HepG2 (cell line): ENCODE data around the gene LYZL2. TPM values are rescaled to one million over a fixed set of nuclear protein-coding genes. Genes with fewer than 3 reads are reported as not detected.
A peak's percentile ranks its signal among the peaks of the same experiment; 100 is the strongest.

Experiments
- ATF3 ChIP-seq: sonication (generic); formaldehyde crosslinking; IDR thresholded peaks from 2 replicates; pipeline ENCODE4 v1.4.0; 2020; ENCODE audit warnings: missing genetic modification reagents
- ATF7-NPFF ChIP-seq: sonication (generic); formaldehyde crosslinking; IDR thresholded peaks from 2 replicates; pipeline ENCODE4 v1.8.1; 2023; ENCODE audit warnings: mild to moderate bottlenecking, low read depth, missing genetic modification reagents, moderate library complexity
- FOXA3 ChIP-seq: IDR thresholded peaks from 2 replicates; pipeline ENCODE4 v1.6.1; 2016; ENCODE audit warnings: missing genetic modification reagents, missing compliant biosample characterization
- NFYB ChIP-seq: sonication (generic); formaldehyde crosslinking; IDR thresholded peaks from 2 replicates; pipeline ENCODE4 v1.4.0; 2020; ENCODE audit warnings: missing genetic modification reagents
- NFYC ChIP-seq: IDR thresholded peaks from 2 replicates; pipeline ENCODE4 v1.6.1; 2016; ENCODE audit warnings: missing genetic modification reagents, missing compliant biosample characterization
- STAT6 ChIP-seq: sonication (generic); formaldehyde crosslinking; IDR thresholded peaks from 2 replicates; pipeline ENCODE4 v1.4.0; 2020; ENCODE audit warnings: missing genetic modification reagents, mild to moderate bottlenecking, borderline replicate concordance
- THAP9 ChIP-seq: sonication (generic); formaldehyde crosslinking; IDR thresholded peaks from 2 replicates; pipeline ENCODE4; 2020; ENCODE audit warnings: missing genetic modification reagents, mild to moderate bottlenecking, borderline replicate concordance
- ZIK1 ChIP-seq: sonication (generic); formaldehyde crosslinking; IDR thresholded peaks from 2 replicates; pipeline ENCODE4 v1.5.0; 2020; ENCODE audit warnings: mild to moderate bottlenecking, low read depth, missing genetic modification reagents, borderline replicate concordance
- ZMYM2 ChIP-seq: sonication (generic); formaldehyde crosslinking; IDR thresholded peaks from 2 replicates; pipeline ENCODE4 v1.8.0; 2022; ENCODE audit warnings: mild to moderate bottlenecking, missing genetic modification reagents
- ZNF605 ChIP-seq: sonication (generic); formaldehyde crosslinking; IDR thresholded peaks from 2 replicates; pipeline ENCODE4 v1.8.0; 2022; ENCODE audit warnings: mild to moderate bottlenecking, missing genetic modification reagents
- ZNF629 ChIP-seq: sonication (generic); formaldehyde crosslinking; conservative IDR thresholded peaks from 2 replicates; pipeline ENCODE4 v1.5.0; 2020; ENCODE audit warnings: missing genetic modification reagents
- polyA plus RNA-seq, 8 experiments: library from polyadenylated mRNA; depleted of rRNA in 3 of 8; stranded (reverse) in 7 of 8; unstranded in 1 of 8; fragments of >200 nt; fragmentation: Illumina TruSeq in 4 of 8; extraction: Trizol in 4 of 8; gene quantifications; 2 replicates each; pipeline versions ENCODE4 v1.2.1 to v1.2.3, GENCODE V29; 2011 to 2016; ENCODE audit warnings: low read depth in 4 of 8, missing spikeins in 1 of 8, mixed read lengths in 1 of 8; ENCODE audit not compliant: insufficient read depth in 1 of 8
- total RNA-seq, 5 experiments: library from RNA; depleted of rRNA; stranded (reverse); fragments of >200 nt; fragmentation: Illumina TruSeq; extraction: Trizol; gene quantifications; 2 replicates each; pipeline ENCODE4 v1.2.3, GENCODE V29; 2016; ENCODE audit warnings: low read depth in 1 of 5
- TF ChIP-seq, protein P1 (sequence below): fragments of 450-650 bp; IDR thresholded peaks from 2 replicates; pipeline ENCODE4 v1.6.1; 2017; ENCODE audit warnings: mild to moderate bottlenecking
- TF ChIP-seq, protein P2 (sequence below): sonication (generic); formaldehyde crosslinking; IDR thresholded peaks from 2 replicates; pipeline ENCODE4 v1.5.0; 2020; ENCODE audit warnings: mild to moderate bottlenecking, missing genetic modification reagents
- TF ChIP-seq, protein P3 (sequence below): sonication (generic); formaldehyde crosslinking; IDR thresholded peaks from 2 replicates; pipeline ENCODE4 v1.4.0; 2020; ENCODE audit warnings: missing genetic modification reagents, borderline replicate concordance

LYZL2 gene
- total and polyA plus RNA-seq, 2 of the 13 experiments (the other 11 are each of a cell fraction or from before 2014, with no cell fraction given), result 0.20 to 0.63 TPM

- TF ChIP-seq, protein P1, sequence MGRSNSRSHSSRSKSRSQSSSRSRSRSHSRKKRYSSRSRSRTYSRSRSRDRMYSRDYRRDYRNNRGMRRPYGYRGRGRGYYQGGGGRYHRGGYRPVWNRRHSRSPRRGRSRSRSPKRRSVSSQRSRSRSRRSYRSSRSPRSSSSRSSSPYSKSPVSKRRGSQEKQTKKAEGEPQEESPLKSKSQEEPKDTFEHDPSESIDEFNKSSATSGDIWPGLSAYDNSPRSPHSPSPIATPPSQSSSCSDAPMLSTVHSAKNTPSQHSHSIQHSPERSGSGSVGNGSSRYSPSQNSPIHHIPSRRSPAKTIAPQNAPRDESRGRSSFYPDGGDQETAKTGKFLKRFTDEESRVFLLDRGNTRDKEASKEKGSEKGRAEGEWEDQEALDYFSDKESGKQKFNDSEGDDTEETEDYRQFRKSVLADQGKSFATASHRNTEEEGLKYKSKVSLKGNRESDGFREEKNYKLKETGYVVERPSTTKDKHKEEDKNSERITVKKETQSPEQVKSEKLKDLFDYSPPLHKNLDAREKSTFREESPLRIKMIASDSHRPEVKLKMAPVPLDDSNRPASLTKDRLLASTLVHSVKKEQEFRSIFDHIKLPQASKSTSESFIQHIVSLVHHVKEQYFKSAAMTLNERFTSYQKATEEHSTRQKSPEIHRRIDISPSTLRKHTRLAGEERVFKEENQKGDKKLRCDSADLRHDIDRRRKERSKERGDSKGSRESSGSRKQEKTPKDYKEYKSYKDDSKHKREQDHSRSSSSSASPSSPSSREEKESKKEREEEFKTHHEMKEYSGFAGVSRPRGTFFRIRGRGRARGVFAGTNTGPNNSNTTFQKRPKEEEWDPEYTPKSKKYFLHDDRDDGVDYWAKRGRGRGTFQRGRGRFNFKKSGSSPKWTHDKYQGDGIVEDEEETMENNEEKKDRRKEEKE, result no peak
- no peak for TF ChIP-seq ZNF605
- TF ChIP-seq NFYC (CRISPR knock-in tag), result no peak
- TF ChIP-seq, protein P2, sequence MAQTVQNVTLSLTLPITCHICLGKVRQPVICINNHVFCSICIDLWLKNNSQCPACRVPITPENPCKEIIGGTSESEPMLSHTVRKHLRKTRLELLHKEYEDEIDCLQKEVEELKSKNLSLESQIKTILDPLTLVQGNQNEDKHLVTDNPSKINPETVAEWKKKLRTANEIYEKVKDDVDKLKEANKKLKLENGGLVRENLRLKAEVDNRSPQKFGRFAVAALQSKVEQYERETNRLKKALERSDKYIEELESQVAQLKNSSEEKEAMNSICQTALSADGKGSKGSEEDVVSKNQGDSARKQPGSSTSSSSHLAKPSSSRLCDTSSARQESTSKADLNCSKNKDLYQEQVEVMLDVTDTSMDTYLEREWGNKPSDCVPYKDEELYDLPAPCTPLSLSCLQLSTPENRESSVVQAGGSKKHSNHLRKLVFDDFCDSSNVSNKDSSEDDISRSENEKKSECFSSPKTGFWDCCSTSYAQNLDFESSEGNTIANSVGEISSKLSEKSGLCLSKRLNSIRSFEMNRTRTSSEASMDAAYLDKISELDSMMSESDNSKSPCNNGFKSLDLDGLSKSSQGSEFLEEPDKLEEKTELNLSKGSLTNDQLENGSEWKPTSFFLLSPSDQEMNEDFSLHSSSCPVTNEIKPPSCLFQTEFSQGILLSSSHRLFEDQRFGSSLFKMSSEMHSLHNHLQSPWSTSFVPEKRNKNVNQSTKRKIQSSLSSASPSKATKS (CRISPR knock-in tag), result no peak
- TF ChIP-seq, protein P3, sequence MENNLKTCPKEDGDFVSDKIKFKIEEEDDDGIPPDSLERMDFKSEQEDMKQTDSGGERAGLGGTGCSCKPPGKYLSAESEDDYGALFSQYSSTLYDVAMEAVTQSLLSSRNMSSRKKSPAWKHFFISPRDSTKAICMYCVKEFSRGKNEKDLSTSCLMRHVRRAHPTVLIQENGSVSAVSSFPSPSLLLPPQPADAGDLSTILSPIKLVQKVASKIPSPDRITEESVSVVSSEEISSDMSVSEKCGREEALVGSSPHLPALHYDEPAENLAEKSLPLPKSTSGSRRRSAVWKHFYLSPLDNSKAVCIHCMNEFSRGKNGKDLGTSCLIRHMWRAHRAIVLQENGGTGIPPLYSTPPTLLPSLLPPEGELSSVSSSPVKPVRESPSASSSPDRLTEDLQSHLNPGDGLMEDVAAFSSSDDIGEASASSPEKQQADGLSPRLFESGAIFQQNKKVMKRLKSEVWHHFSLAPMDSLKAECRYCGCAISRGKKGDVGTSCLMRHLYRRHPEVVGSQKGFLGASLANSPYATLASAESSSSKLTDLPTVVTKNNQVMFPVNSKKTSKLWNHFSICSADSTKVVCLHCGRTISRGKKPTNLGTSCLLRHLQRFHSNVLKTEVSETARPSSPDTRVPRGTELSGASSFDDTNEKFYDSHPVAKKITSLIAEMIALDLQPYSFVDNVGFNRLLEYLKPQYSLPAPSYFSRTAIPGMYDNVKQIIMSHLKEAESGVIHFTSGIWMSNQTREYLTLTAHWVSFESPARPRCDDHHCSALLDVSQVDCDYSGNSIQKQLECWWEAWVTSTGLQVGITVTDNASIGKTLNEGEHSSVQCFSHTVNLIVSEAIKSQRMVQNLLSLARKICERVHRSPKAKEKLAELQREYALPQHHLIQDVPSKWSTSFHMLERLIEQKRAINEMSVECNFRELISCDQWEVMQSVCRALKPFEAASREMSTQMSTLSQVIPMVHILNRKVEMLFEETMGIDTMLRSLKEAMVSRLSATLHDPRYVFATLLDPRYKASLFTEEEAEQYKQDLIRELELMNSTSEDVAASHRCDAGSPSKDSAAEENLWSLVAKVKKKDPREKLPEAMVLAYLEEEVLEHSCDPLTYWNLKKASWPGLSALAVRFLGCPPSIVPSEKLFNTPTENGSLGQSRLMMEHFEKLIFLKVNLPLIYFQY (CRISPR knock-in tag), result no peak
- TF ChIP-seq NFYB (CRISPR knock-in tag), result no peak
- no peak for TF ChIP-seq ATF3
- TF ChIP-seq STAT6 (CRISPR knock-in tag), result no peak
- TF ChIP-seq ZIK1 (CRISPR knock-in tag), result no peak
- TF ChIP-seq ATF7-NPFF, result no peak
- TF ChIP-seq ZNF629 (CRISPR knock-in tag), result no peak
- TF ChIP-seq FOXA3 (CRISPR knock-in tag), result peak; percentile 85
- TF ChIP-seq ZMYM2 (CRISPR knock-in tag), result no peak
- no peak for TF ChIP-seq THAP9 (CRISPR knock-in tag)
Observed at GRCh38 chr10:30603589-30603988, 26.0 kb downstream of the LYZL2 start (continued).
